Stromal cell of bone marrow (primary cell): ENCODE measurements around the gene UBASH3B.

Experiments
- DNase-seq: peaks from one replicate; pipeline ENCODE4 v3.0.0-alpha.2; 2012; ENCODE audit warnings: low read depth

UBASH3B gene

GRCh38 chr11:122755409-122755808, 99.9 kb downstream of the UBASH3B start:
- DNase-seq: no peak

- no peak for DNase-seq
Measured at GRCh38 chr11:122755941-122756340, 100.4 kb downstream of the UBASH3B start.

GRCh38 chr11:122756417-122756816, 100.9 kb downstream of the UBASH3B start:
- DNase-seq: no peak

GRCh38 chr11:122757201-122757600, 101.7 kb downstream of the UBASH3B start:
- no peak for DNase-seq

GRCh38 chr11:122758339-122758738, 102.8 kb downstream of the UBASH3B start:
- no peak for DNase-seq

GRCh38 chr11:122758974-122759373, 103.5 kb downstream of the UBASH3B start:
- peak; percentile 8 for DNase-seq

GRCh38 chr11:122763108-122763507, 107.6 kb downstream of the UBASH3B start:
- DNase-seq: no peak

- DNase-seq: no peak
Measured at GRCh38 chr11:122764371-122765090, 109.0 kb downstream of the UBASH3B start.

GRCh38 chr11:122765487-122766131, 110.1 kb downstream of the UBASH3B start:
- no peak for DNase-seq

GRCh38 chr11:122769126-122769780, 113.7 kb downstream of the UBASH3B start:
- DNase-seq: no peak

- no peak for DNase-seq
Measured at GRCh38 chr11:122772945-122773344, 117.4 kb downstream of the UBASH3B start.

GRCh38 chr11:122773781-122774266, 118.3 kb downstream of the UBASH3B start:
- no peak for DNase-seq

GRCh38 chr11:122775675-122776271, 120.3 kb downstream of the UBASH3B start:
- DNase-seq: no peak

GRCh38 chr11:122776546-122776945, 121.0 kb downstream of the UBASH3B start:
- no peak for DNase-seq

GRCh38 chr11:122777343-122777742, 121.8 kb downstream of the UBASH3B start:
- DNase-seq: no peak

GRCh38 chr11:122778148-122778547, 122.6 kb downstream of the UBASH3B start:
- peak; percentile 15 for DNase-seq

- no peak for DNase-seq
Measured at GRCh38 chr11:122779047-122779629, 123.6 kb downstream of the UBASH3B start.

GRCh38 chr11:122780296-122780949, 124.9 kb downstream of the UBASH3B start:
- no peak for DNase-seq

GRCh38 chr11:122781378-122782195, 126.1 kb downstream of the UBASH3B start:
- peak; percentile 93 for DNase-seq

- no peak for DNase-seq
Measured at GRCh38 chr11:122782222-122782621, 126.7 kb downstream of the UBASH3B start.
